HFFc6 (cell line): Measurements from ENCODE around the gene HOXA2. TPM values are rescaled to one million over a fixed set of nuclear protein-coding genes. Genes with fewer than 3 reads are reported as not detected.

ENCODE experiments used
- DNase-seq: peaks from one replicate; pipeline ENCODE4 v3.0.0-alpha.2; 2018
- H3K27ac Mint-ChIP-seq: 2 replicates; pipeline ENCODE4 v1.8.0; 2020; ENCODE audit warnings: mild to moderate bottlenecking, mixed read lengths
- H3K27me3 Mint-ChIP-seq: 2 replicates; pipeline ENCODE4 v1.8.0; 2021; ENCODE audit warnings: mild to moderate bottlenecking, moderate library complexity, mixed read lengths; ENCODE audit not compliant: insufficient read depth
- H3K36me3 Mint-ChIP-seq: 2 replicates; pipeline ENCODE4 v1.8.0; 2021; ENCODE audit warnings: low read depth, mixed read lengths
- H3K4me1 Mint-ChIP-seq: 2 replicates; pipeline ENCODE4 v1.8.0; 2020; ENCODE audit warnings: low read depth, mixed read lengths
- H3K4me3 Mint-ChIP-seq: 2 replicates; pipeline ENCODE4 v1.8.0; 2020; ENCODE audit warnings: mild to moderate bottlenecking, moderate library complexity, mixed read lengths
- H3K9me3 Mint-ChIP-seq: 2 replicates; pipeline ENCODE4 v1.8.0; 2020; ENCODE audit warnings: mild to moderate bottlenecking, mixed read lengths
- total RNA-seq, 6 experiments: library from RNA; stranded (reverse); fragmentation: NEBNext Ultra II Directional; extraction: Animal tissue kit (Norgen Biotek cat#: 25700); gene quantifications; 2 replicates in 1 of 6; 3 replicates in 5 of 6; pipeline ENCODE4 v1.2.3, GENCODE V29; 2021
- TF ChIP-seq, protein P1 (sequence below): fragments of 200-600 bp; sonication (generic); IDR thresholded peaks from 2 replicates; pipeline ENCODE4 v1.5.0; 2021; ENCODE audit warnings: antibody characterized with exemption, mild to moderate bottlenecking

The HOXA2 gene
- total RNA-seq, 6 experiments from 2014 or later: 0.10 to 0.17 (median 0.14) TPM; not detected in 3

DNA sequence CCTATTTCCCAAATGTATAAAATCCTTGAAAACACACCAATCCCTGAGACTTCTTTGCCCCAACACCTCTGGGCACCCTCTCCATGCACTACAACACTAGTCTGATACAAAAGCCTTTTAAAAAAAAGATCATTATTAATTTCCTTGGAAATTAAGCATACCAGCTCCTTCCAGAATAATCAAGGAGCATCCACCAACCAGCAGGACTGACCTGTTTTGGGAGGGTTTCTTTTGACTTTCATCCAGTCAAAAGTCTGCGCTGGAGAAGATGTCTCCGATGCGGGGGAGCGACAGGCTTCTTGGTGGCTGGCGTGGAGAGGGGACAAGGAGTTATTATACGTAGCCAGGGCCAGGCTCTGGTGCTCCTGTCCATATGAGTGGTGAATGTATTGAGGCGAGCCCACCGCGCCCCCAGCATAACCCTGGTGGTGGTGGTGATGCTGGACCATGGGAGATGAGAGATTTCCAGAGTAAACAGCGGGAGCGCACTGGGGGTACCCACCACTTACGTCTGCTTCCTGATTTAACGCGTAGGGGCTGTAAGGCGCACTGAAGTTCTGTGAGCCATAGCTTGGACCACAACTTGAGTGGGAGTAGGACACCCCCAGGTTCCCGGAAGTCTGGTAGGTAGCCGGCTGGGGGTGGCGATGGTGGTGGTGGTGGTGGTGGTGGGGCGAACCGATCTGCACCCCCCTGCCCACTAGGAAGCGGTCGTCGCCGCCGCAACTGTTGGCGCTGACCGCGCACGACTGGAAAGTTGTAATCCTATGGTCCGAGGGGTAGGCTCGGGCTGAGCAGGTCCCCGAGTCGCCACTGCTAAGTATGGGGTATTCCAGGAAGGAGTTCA, 7.2 kb downstream of the HOXA2 start:
- Mint-ChIP-seq H3K36me3 (peaks cover 21% of the 10 kb centered on the region), H3K4me1 (peaks cover 34% of the 10 kb centered on the region), H3K27me3 (peaks cover 17% of the 10 kb centered on the region), H3K9me3 (no peaks in the 10 kb centered on the region), H3K27ac (peak overlapping the region; percentile 71; the same call in 1 of the 2 replicates), H3K4me3 (peak overlapping the region; percentile 87)
- no peak for DNase-seq
- TF ChIP-seq, protein P1, sequence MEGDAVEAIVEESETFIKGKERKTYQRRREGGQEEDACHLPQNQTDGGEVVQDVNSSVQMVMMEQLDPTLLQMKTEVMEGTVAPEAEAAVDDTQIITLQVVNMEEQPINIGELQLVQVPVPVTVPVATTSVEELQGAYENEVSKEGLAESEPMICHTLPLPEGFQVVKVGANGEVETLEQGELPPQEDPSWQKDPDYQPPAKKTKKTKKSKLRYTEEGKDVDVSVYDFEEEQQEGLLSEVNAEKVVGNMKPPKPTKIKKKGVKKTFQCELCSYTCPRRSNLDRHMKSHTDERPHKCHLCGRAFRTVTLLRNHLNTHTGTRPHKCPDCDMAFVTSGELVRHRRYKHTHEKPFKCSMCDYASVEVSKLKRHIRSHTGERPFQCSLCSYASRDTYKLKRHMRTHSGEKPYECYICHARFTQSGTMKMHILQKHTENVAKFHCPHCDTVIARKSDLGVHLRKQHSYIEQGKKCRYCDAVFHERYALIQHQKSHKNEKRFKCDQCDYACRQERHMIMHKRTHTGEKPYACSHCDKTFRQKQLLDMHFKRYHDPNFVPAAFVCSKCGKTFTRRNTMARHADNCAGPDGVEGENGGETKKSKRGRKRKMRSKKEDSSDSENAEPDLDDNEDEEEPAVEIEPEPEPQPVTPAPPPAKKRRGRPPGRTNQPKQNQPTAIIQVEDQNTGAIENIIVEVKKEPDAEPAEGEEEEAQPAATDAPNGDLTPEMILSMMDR: no peak

GRCh38 chr7:27094304-27095049, 8.0 kb downstream of the HOXA2 start:
- H3K4me3 Mint-ChIP-seq: no peak overlapping the region

GRCh38 chr7:27093184-27093895, 9.1 kb downstream of the HOXA2 start:
- no peak overlapping the region for H3K4me3 Mint-ChIP-seq
- DNase-seq: no peak
- peaks cover 23% of the 10 kb centered on the region for H3K4me1 Mint-ChIP-seq
- peaks cover 29% of the 10 kb centered on the region for H3K27me3 Mint-ChIP-seq
- TF ChIP-seq, protein P1: no peak
- H3K27ac Mint-ChIP-seq: no peak overlapping the region
- H3K9me3 Mint-ChIP-seq: no peaks in the 10 kb centered on the region
- peaks cover 5% of the 10 kb centered on the region; the same call in 1 of the 2 replicates for H3K36me3 Mint-ChIP-seq

More at GRCh38 chr7:27094304-27095049, 8.0 kb downstream of the HOXA2 start:
- peaks cover 13% of the 10 kb centered on the region for H3K36me3 Mint-ChIP-seq
- peaks cover 21% of the 10 kb centered on the region for H3K27me3 Mint-ChIP-seq
- peaks cover 34% of the 10 kb centered on the region for H3K4me1 Mint-ChIP-seq
- no peak overlapping the region for H3K27ac Mint-ChIP-seq
- no peak for DNase-seq
- TF ChIP-seq, protein P1: no peak
- H3K9me3 Mint-ChIP-seq: no peaks in the 10 kb centered on the region

- Mint-ChIP-seq H3K4me3 (no peak overlapping the region), H3K27ac (no peak overlapping the region), H3K36me3 (peaks cover 5% of the 10 kb centered on the region; the same call in 1 of the 2 replicates), H3K4me1 (peaks cover 17% of the 10 kb centered on the region), H3K27me3 (peaks cover 29% of the 10 kb centered on the region), H3K9me3 (no peaks in the 10 kb centered on the region)
- TF ChIP-seq, protein P1: no peak
- DNase-seq: no peak
Observed at GRCh38 chr7:27092819-27093110, 9.7 kb downstream of the HOXA2 start.
